WTC11 (cell line): Measurements from ENCODE around the gene CD320. TPM values are rescaled to one million over a fixed set of nuclear protein-coding genes. Genes with fewer than 3 reads are reported as not detected.

Experiments used
- ATAC-seq: fragments of 200-7000 bp; cut with Tn5 transposase; 2 replicates; pipeline ENCODE4 v1.10.0; 2021; ENCODE audit warnings: mild to moderate bottlenecking, moderate library complexity
- CTCF ChIA-PET: fragments of 300-600 bp; sonication (Branson Sonifier 250); formaldehyde crosslinking; loops from one replicate; lab custom pipeline; 2021; ENCODE audit warnings: antibody characterized with exemption; lab: Charles Lee
- POLR2A ChIA-PET: fragments of 350-600 bp; sonication (Branson Sonifier 250); formaldehyde crosslinking; loops from one replicate; lab custom pipeline; 2021; ENCODE audit warnings: antibody characterized with exemption; lab: Charles Lee
- DNase-seq: peaks from one replicate; pipeline ENCODE4 v3.0.0; 2021; ENCODE audit warnings: low spot score
- H3K27ac Mint-ChIP-seq: 2 replicates; pipeline ENCODE4 v1.8.0; 2021; ENCODE audit warnings: mixed read lengths
- H3K27me3 Mint-ChIP-seq: 2 replicates; pipeline ENCODE4 v1.8.0; 2021; ENCODE audit warnings: low read depth, mild to moderate bottlenecking, moderate library complexity, mixed read lengths
- H3K36me3 Mint-ChIP-seq: 2 replicates; pipeline ENCODE4 v1.8.0; 2021; ENCODE audit warnings: mixed read lengths
- H3K4me1 Mint-ChIP-seq: 2 replicates; pipeline ENCODE4 v1.8.0; 2022; ENCODE audit warnings: mixed read lengths
- H3K4me3 Mint-ChIP-seq: 2 replicates; pipeline ENCODE4 v1.8.0; 2021; ENCODE audit warnings: mild to moderate bottlenecking, moderate library complexity, mixed read lengths
- H3K9me3 Mint-ChIP-seq: 2 replicates; pipeline ENCODE4 v1.8.0; 2021; ENCODE audit warnings: mixed read lengths
- E2F1 ChIP-seq: sonication (generic); formaldehyde crosslinking; IDR thresholded peaks from 2 replicates; pipeline ENCODE4 v1.8.0; 2022; ENCODE audit warnings: mild to moderate bottlenecking, missing genetic modification reagents
- ELF4 ChIP-seq: sonication (generic); formaldehyde crosslinking; IDR thresholded peaks from 2 replicates; pipeline ENCODE4 v1.8.1; 2022; ENCODE audit warnings: low read depth, mild to moderate bottlenecking, moderate library complexity, missing genetic modification reagents
- ESRRA ChIP-seq: sonication (generic); formaldehyde crosslinking; IDR thresholded peaks from 2 replicates; pipeline ENCODE4 v1.8.1; 2022; ENCODE audit warnings: mild to moderate bottlenecking, missing genetic modification reagents, borderline replicate concordance
- ETV6 ChIP-seq: sonication (generic); formaldehyde crosslinking; IDR thresholded peaks from 2 replicates; pipeline ENCODE4 v1.8.1; 2022; ENCODE audit warnings: mild to moderate bottlenecking, missing genetic modification reagents
- FOXP1 ChIP-seq: sonication (generic); formaldehyde crosslinking; IDR thresholded peaks from 2 replicates; pipeline ENCODE4 v1.8.0; 2022; ENCODE audit warnings: missing genetic modification reagents, mild to moderate bottlenecking, moderate library complexity, borderline replicate concordance
- MYBL2 ChIP-seq: sonication (generic); formaldehyde crosslinking; IDR thresholded peaks from 2 replicates; pipeline ENCODE4 v1.8.1; 2023; ENCODE audit warnings: mild to moderate bottlenecking, moderate library complexity, missing genetic modification reagents
- NR1H2 ChIP-seq: sonication (generic); formaldehyde crosslinking; IDR thresholded peaks from 2 replicates; pipeline ENCODE4 v1.9.0; 2021; ENCODE audit warnings: mild to moderate bottlenecking, moderate library complexity, missing genetic modification reagents
- NR2C2 ChIP-seq: sonication (generic); formaldehyde crosslinking; IDR thresholded peaks from 2 replicates; pipeline ENCODE4 v1.8.0; 2022; ENCODE audit warnings: mild to moderate bottlenecking, missing genetic modification reagents
- STAT6 ChIP-seq: sonication (generic); formaldehyde crosslinking; conservative IDR thresholded peaks from 2 replicates; pipeline ENCODE4 v1.8.1; 2023; ENCODE audit warnings: mild to moderate bottlenecking, low read depth, missing genetic modification reagents, moderate library complexity
- TEAD1 ChIP-seq: sonication (generic); formaldehyde crosslinking; IDR thresholded peaks from 2 replicates; pipeline ENCODE4 v1.8.0; 2022; ENCODE audit warnings: mild to moderate bottlenecking, missing genetic modification reagents
- TP53 ChIP-seq: sonication (generic); formaldehyde crosslinking; IDR thresholded peaks from 2 replicates; pipeline ENCODE4 v1.8.1; 2023; ENCODE audit warnings: mild to moderate bottlenecking, missing genetic modification reagents
- ZNF121 ChIP-seq: sonication (generic); formaldehyde crosslinking; IDR thresholded peaks from 2 replicates; pipeline ENCODE4 v1.8.0; 2023; ENCODE audit warnings: missing genetic modification reagents
- ZNF425 ChIP-seq: fragments of 250-450 bp; sonication (Bioruptor Pico); conservative IDR thresholded peaks from 2 replicates; pipeline ENCODE4 v1.9.0; 2021; ENCODE audit warnings: mild to moderate bottlenecking
- ZNF671 ChIP-seq: fragments of 250-450 bp; sonication (Bioruptor Pico); IDR thresholded peaks from 2 replicates; pipeline ENCODE4 v1.8.0; 2021; ENCODE audit warnings: mild to moderate bottlenecking
- total RNA-seq: library from RNA; stranded (reverse); gene quantifications from 3 replicates; pipeline ENCODE4 v1.2.3, GENCODE V29; 2021
- TF ChIP-seq, protein P1 (sequence below): sonication (generic); formaldehyde crosslinking; IDR thresholded peaks from 2 replicates; pipeline ENCODE4 v1.8.1; 2023; ENCODE audit warnings: mild to moderate bottlenecking, moderate library complexity, missing genetic modification reagents
- TF ChIP-seq, protein P2 (sequence below): sonication (generic); formaldehyde crosslinking; IDR thresholded peaks from 2 replicates; pipeline ENCODE4 v1.8.0; 2022; ENCODE audit warnings: mild to moderate bottlenecking, missing genetic modification reagents
- TF ChIP-seq, protein P3 (sequence below): sonication (generic); formaldehyde crosslinking; IDR thresholded peaks from 2 replicates; pipeline ENCODE4 v1.8.1; 2022; ENCODE audit warnings: mild to moderate bottlenecking, moderate library complexity, missing genetic modification reagents
- TF ChIP-seq, protein P4 (sequence below): sonication (generic); formaldehyde crosslinking; IDR thresholded peaks from 2 replicates; pipeline ENCODE4 v1.8.1; 2023; ENCODE audit warnings: mild to moderate bottlenecking, missing genetic modification reagents, moderate library complexity

The CD320 gene
- total RNA-seq, 1 experiment from 2014 or later, result 107 TPM

- Mint-ChIP-seq H3K4me1 (peaks cover 17% of the 10 kb centered on the region), H3K9me3 (no peaks in the 10 kb centered on the region), H3K27me3 (peaks cover 76% of the 10 kb centered on the region), H3K27ac (no peak overlapping the region), H3K4me3 (peak overlapping the region; percentile 70), H3K36me3 (no peaks in the 10 kb centered on the region)
- DNase-seq (peak; percentile 57), ATAC-seq (peak; percentile 32)
- TF ChIP-seq, protein P1, sequence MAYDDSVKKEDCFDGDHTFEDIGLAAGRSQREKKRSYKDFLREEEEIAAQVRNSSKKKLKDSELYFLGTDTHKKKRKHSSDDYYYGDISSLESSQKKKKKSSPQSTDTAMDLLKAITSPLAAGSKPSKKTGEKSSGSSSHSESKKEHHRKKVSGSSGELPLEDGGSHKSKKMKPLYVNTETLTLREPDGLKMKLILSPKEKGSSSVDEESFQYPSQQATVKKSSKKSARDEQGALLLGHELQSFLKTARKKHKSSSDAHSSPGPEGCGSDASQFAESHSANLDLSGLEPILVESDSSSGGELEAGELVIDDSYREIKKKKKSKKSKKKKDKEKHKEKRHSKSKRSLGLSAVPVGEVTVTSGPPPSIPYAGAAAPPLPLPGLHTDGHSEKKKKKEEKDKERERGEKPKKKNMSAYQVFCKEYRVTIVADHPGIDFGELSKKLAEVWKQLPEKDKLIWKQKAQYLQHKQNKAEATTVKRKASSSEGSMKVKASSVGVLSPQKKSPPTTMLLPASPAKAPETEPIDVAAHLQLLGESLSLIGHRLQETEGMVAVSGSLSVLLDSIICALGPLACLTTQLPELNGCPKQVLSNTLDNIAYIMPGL, result 0 out of 2 replicates have a peak, but pooled peaks have one; percentile 19
- 0 out of 2 replicates have a peak, but pooled peaks have one; percentile 18 for TF ChIP-seq ETV6 (CRISPR knock-in tag)
- TF ChIP-seq ELF4, result no peak
- TF ChIP-seq MYBL2 (CRISPR knock-in tag), result 0 out of 2 replicates have a peak, but pooled peaks have one; percentile 21
- no peak; the same call in 1 of the 2 replicates for TF ChIP-seq ESRRA (CRISPR knock-in tag)
- no peak for TF ChIP-seq NR2C2 (CRISPR knock-in tag)
- ChIA-PET POLR2A (interaction anchor here (0.6 to 1.1 kb wide), 2 partner anchors 10 to 243 kb away, joined by 3 read pairs; no protein-coding TSS in a partner anchor), CTCF (interaction anchor here (0.7 to 5.7 kb wide), 20 partner anchors 8 to 390 kb away, joined by 3 to 40 read pairs (median 6); partner anchors contain the start of genes KANK3, MARCHF2, RAB11B and ZNF414)
Measured at GRCh38 chr19:8333767-8334457, 25.8 kb upstream of the CD320 start.

DNA sequence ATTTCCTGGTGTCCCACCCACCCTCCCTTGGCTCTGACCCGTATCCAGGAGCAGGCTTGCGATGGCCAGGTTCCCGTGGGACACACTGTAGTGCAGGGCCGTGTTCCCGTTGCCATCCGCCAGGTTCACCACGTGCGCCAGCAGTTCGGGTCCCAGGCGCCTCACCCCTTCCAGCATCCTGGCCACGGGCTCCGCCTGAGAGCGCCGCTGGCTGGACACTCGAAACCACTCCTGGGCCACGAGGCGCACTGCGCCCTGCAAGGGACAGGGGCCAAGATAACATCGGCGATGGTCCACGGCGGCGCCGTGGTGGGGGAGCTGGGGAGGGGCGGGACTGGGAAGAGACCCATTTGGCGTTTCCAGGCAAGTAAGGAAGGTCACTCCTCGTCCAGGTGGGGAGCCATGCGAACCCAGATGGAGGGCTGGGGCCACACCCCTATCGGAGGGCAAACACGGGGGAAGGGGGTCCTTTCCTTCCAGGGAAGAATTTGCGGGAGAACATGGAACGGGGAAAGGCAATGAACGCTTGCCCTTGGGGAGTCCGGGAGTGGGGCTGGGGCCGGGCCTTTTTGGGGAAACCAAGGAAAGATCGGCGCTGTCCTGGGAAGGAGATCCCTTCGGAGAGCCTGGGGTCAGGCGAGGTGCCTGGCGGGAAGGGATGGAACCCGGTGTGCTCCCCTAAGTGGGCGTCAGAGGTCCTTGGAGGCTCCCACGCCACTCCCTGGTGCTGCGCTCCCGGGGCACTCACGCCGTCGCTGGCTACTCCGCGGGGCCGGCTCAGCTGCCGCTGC is 25.0 kb upstream of the CD320 start:
- Mint-ChIP-seq H3K36me3 (no peaks in the 10 kb centered on the region), H3K27me3 (peaks cover 77% of the 10 kb centered on the region), H3K4me1 (peaks cover 13% of the 10 kb centered on the region), H3K27ac (no peak overlapping the region), H3K4me3 (peak overlapping the region; percentile 70), H3K9me3 (no peaks in the 10 kb centered on the region)
- ATAC-seq, result peak; percentile 2; the same call in 1 of the 2 replicates
- peak; percentile 60 for DNase-seq
- ChIA-PET CTCF (interaction anchor here (0.8 to 5.7 kb wide), 11 partner anchors 8 to 253 kb away, joined by 3 to 40 read pairs (median 7); partner anchors contain the start of genes KANK3 and MARCHF2), POLR2A (interaction anchor here (0.6 kb wide), 1 partner anchor 243 kb away, joined by 3 read pairs; no protein-coding TSS in a partner anchor)
- TF ChIP-seq TEAD1 (no peak), TP53 (CRISPR knock-in tag) (0 out of 2 replicates have a peak, but pooled peaks have one; percentile 41)
- TF ChIP-seq, protein P2, sequence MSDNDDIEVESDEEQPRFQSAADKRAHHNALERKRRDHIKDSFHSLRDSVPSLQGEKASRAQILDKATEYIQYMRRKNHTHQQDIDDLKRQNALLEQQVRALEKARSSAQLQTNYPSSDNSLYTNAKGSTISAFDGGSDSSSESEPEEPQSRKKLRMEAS (CRISPR knock-in tag), result peak; percentile 72
- TF ChIP-seq, protein P3, sequence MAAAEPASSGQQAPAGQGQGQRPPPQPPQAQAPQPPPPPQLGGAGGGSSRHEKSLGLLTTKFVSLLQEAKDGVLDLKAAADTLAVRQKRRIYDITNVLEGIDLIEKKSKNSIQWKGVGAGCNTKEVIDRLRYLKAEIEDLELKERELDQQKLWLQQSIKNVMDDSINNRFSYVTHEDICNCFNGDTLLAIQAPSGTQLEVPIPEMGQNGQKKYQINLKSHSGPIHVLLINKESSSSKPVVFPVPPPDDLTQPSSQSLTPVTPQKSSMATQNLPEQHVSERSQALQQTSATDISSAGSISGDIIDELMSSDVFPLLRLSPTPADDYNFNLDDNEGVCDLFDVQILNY (CRISPR knock-in tag), result no peak
- TF ChIP-seq, protein P4, sequence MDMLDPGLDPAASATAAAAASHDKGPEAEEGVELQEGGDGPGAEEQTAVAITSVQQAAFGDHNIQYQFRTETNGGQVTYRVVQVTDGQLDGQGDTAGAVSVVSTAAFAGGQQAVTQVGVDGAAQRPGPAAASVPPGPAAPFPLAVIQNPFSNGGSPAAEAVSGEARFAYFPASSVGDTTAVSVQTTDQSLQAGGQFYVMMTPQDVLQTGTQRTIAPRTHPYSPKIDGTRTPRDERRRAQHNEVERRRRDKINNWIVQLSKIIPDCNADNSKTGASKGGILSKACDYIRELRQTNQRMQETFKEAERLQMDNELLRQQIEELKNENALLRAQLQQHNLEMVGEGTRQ (CRISPR knock-in tag), result peak; percentile 39; the same call in 1 of the 2 replicates
- TF ChIP-seq, all 79 proteins: peak for 3

- POLR2A ChIA-PET, result no interaction called here
- CTCF ChIA-PET, result interaction anchor here (0.9 kb wide), 1 partner anchor 17 kb away, joined by 3 read pairs; no protein-coding TSS in a partner anchor
- Mint-ChIP-seq H3K4me1 (peaks cover 8% of the 10 kb centered on the region; the same call in 1 of the 2 replicates), H3K36me3 (no peaks in the 10 kb centered on the region), H3K9me3 (no peaks in the 10 kb centered on the region), H3K4me3 (no peak overlapping the region), H3K27me3 (peaks cover 74% of the 10 kb centered on the region), H3K27ac (no peak overlapping the region)
- DNase-seq (no peak), ATAC-seq (no peak)
- TF ChIP-seq STAT6 (no peak), NR1H2 (CRISPR knock-in tag) (no peak), ETV6 (CRISPR knock-in tag) (no peak), ZNF121 (CRISPR knock-in tag) (no peak), FOXP1 (CRISPR knock-in tag) (no peak), ZNF425 (CRISPR knock-in tag) (no peak), ZNF671 (CRISPR knock-in tag) (no peak), E2F1 (CRISPR knock-in tag) (no peak)
Measured at GRCh38 chr19:8331263-8331845, 23.2 kb upstream of the CD320 start.
